Endothelial cell (in vitro differentiated cells): ENCODE measurements around the gene MRPL16. TPM values are rescaled to one million over a fixed set of nuclear protein-coding genes. Genes with fewer than 3 reads are reported as not detected.

Experiments used
- DNase-seq: peaks from one replicate; pipeline ENCODE4 v3.0.0; 2021; ENCODE audit warnings: low spot score
- H3K27ac Mint-ChIP-seq: one replicate; pipeline ENCODE4 v1.8.0; 2021; ENCODE audit warnings: mixed read lengths, inconsistent platforms; ENCODE audit not compliant: unreplicated experiment
- H3K27me3 Mint-ChIP-seq: one replicate; pipeline ENCODE4 v1.8.0; 2021; ENCODE audit warnings: mild to moderate bottlenecking, moderate library complexity, mixed read lengths, inconsistent platforms; ENCODE audit not compliant: unreplicated experiment
- H3K36me3 Mint-ChIP-seq: one replicate; pipeline ENCODE4 v1.8.0; 2021; ENCODE audit warnings: mild to moderate bottlenecking, low read depth, mixed read lengths, inconsistent platforms; ENCODE audit not compliant: unreplicated experiment
- H3K4me1 Mint-ChIP-seq: one replicate; pipeline ENCODE4 v1.8.0; 2021; ENCODE audit warnings: mild to moderate bottlenecking, mixed read lengths, inconsistent platforms; ENCODE audit not compliant: unreplicated experiment
- H3K4me3 Mint-ChIP-seq: one replicate; pipeline ENCODE4 v1.8.0; 2021; ENCODE audit warnings: mild to moderate bottlenecking, mixed read lengths, inconsistent platforms; ENCODE audit not compliant: unreplicated experiment
- H3K9me3 Mint-ChIP-seq: one replicate; pipeline ENCODE4 v1.8.0; 2021; ENCODE audit warnings: mixed read lengths, inconsistent platforms; ENCODE audit not compliant: unreplicated experiment
- CTCF ChIP-seq: fragments of 200-600 bp; sonication (generic); IDR thresholded peaks from one replicate; pipeline ENCODE4 v1.5.0; 2021; ENCODE audit warnings: antibody characterized with exemption; ENCODE audit not compliant: unreplicated experiment
- total RNA-seq: library from RNA; stranded (reverse); fragmentation: NEBNext Ultra II Directional; extraction: Animal tissue kit (Norgen Biotek cat#: 25700); gene quantifications from one replicate; pipeline ENCODE4 v1.2.1, GENCODE V29; 2021; ENCODE audit not compliant: unreplicated experiment

The MRPL16 gene
- total RNA-seq, 1 donor from 2014 or later: 47.2 TPM

GRCh38 chr11:59761993-59762392 lies 48.6 kb downstream of the MRPL16 start:
- Mint-ChIP-seq H3K4me3 (no peak overlapping the region), H3K27me3 (peaks cover 6% of the 10 kb centered on the region), H3K4me1 (peaks cover 70% of the 10 kb centered on the region), H3K27ac (no peak overlapping the region), H3K9me3 (no peaks in the 10 kb centered on the region), H3K36me3 (peaks cover 54% of the 10 kb centered on the region)
- no peak for TF ChIP-seq CTCF
- DNase-seq: no peak

DNA sequence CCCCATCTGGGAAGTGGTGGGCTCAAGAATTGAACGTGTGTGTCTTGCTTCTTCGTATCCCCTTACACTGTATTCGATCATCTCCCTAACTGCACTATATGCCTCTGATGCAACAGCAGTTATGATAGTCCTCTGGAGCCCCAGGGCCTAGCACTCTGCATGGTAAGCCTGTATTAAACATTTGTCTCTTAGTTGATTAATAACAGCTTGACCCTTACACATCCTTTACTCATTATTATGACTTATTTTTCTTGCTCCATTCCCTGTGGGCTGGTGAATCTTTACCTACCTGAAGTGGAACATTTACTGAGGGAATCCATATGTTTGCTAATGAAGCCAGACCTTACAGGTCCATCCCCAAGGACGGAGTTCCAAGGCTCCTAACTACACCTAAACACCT lies 49.8 kb downstream of the MRPL16 start:
- no peak for TF ChIP-seq CTCF
- Mint-ChIP-seq H3K36me3 (peaks cover 53% of the 10 kb centered on the region), H3K27me3 (peaks cover 13% of the 10 kb centered on the region), H3K9me3 (no peaks in the 10 kb centered on the region), H3K4me3 (no peak overlapping the region), H3K27ac (no peak overlapping the region), H3K4me1 (peaks cover 76% of the 10 kb centered on the region)
- no peak for DNase-seq

DNA sequence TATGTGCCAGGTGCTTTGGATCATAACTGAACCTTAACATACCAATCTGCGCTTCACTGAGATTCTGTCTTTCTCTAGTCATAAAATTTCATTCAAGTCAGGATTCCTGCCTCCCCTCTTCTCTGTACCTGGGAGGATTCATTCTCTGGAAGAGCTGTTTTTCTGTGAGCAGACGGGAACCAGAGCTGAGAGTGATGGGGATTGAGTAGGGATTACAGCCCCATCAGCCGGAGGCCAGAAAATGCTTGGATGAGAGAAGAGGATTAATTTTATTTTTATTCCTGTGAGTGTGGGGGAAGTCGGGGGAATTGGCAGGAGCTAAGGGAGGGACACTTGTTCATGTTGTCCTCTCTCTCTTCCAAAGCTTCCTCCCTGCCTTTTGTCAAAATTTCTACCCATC lies 50.7 kb downstream of the MRPL16 start:
- TF ChIP-seq CTCF: no peak
- peaks cover 68% of the 10 kb centered on the region for H3K4me1 Mint-ChIP-seq
- peaks cover 14% of the 10 kb centered on the region for H3K27me3 Mint-ChIP-seq
- no peak for DNase-seq
- H3K36me3 Mint-ChIP-seq: peaks cover 52% of the 10 kb centered on the region
- no peaks in the 10 kb centered on the region for H3K9me3 Mint-ChIP-seq
- H3K27ac Mint-ChIP-seq: no peak overlapping the region
- no peak overlapping the region for H3K4me3 Mint-ChIP-seq

- TF ChIP-seq CTCF: no peak
- H3K27ac Mint-ChIP-seq: no peak overlapping the region
- DNase-seq: no peak
- no peaks in the 10 kb centered on the region for H3K9me3 Mint-ChIP-seq
- no peak overlapping the region for H3K4me3 Mint-ChIP-seq
- H3K27me3 Mint-ChIP-seq: peaks cover 16% of the 10 kb centered on the region
- H3K4me1 Mint-ChIP-seq: peaks cover 65% of the 10 kb centered on the region
- H3K36me3 Mint-ChIP-seq: peaks cover 48% of the 10 kb centered on the region
Observed at GRCh38 chr11:59758401-59759037, 52.1 kb downstream of the MRPL16 start.

- H3K9me3 Mint-ChIP-seq: no peaks in the 10 kb centered on the region
- peak overlapping the region; percentile 98 for H3K4me3 Mint-ChIP-seq
- H3K27ac Mint-ChIP-seq: no peak overlapping the region
- H3K4me1 Mint-ChIP-seq: peaks cover 58% of the 10 kb centered on the region
- TF ChIP-seq CTCF: no peak
- H3K27me3 Mint-ChIP-seq: peaks cover 16% of the 10 kb centered on the region
- peaks cover 35% of the 10 kb centered on the region for H3K36me3 Mint-ChIP-seq
- DNase-seq: no peak
Observed at GRCh38 chr11:59756845-59757244, 53.7 kb downstream of the MRPL16 start.
